Measurements from ENCODE around the gene ADCY2.

The ADCY2 gene

GRCh38 chr5:7577381-7577780, 181.4 kb downstream of the ADCY2 start:
- no peak overlapping the region for H3K4me3 ChIP-seq (ENCODE audit: low read length)
- TF ChIP-seq, protein P1, sequence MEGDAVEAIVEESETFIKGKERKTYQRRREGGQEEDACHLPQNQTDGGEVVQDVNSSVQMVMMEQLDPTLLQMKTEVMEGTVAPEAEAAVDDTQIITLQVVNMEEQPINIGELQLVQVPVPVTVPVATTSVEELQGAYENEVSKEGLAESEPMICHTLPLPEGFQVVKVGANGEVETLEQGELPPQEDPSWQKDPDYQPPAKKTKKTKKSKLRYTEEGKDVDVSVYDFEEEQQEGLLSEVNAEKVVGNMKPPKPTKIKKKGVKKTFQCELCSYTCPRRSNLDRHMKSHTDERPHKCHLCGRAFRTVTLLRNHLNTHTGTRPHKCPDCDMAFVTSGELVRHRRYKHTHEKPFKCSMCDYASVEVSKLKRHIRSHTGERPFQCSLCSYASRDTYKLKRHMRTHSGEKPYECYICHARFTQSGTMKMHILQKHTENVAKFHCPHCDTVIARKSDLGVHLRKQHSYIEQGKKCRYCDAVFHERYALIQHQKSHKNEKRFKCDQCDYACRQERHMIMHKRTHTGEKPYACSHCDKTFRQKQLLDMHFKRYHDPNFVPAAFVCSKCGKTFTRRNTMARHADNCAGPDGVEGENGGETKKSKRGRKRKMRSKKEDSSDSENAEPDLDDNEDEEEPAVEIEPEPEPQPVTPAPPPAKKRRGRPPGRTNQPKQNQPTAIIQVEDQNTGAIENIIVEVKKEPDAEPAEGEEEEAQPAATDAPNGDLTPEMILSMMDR (conservative IDR thresholded peaks at IDR 0.05; ENCODE audit: low read length): no peak
- DNase-seq (ENCODE audit: low read depth): no peak

- no peak for DNase-seq (ENCODE audit: low read depth)
- TF ChIP-seq, protein P1 (conservative IDR thresholded peaks at IDR 0.05; ENCODE audit: low read length): no peak
- no peak overlapping the region for H3K4me3 ChIP-seq (ENCODE audit: low read length)
These were observed 182.1 kb downstream of the ADCY2 start for GRCh38 chr5:7578071-7578470.

DNA sequence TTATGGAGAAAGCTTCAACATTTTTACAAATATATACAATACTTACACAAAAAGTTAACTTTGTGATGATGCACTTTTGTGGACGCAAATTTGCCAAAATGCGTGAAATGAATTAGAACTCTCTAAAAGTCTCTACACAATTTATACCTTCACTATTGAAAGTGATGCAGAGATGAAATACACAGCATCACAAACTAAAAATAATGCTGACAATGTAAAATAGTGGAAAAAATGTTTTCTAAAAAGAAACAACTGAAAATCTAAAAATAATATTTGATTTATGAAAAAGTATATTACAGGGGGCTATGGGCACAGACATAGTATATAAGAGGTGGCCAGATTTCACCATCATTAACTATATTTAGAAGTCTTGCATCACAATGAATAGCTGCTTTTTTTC, 188.8 kb downstream of the ADCY2 start:
- DNase-seq (ENCODE audit: low read depth): no peak
- TF ChIP-seq, protein P1 (conservative IDR thresholded peaks at IDR 0.05; ENCODE audit: low read length): no peak
- H3K4me3 ChIP-seq (ENCODE audit: low read length): no peak overlapping the region

GRCh38 chr5:7585807-7586206, 189.9 kb downstream of the ADCY2 start:
- TF ChIP-seq, protein P1 (conservative IDR thresholded peaks at IDR 0.05; ENCODE audit: low read length): no peak
- H3K4me3 ChIP-seq (ENCODE audit: low read length): no peak overlapping the region
- no peak for DNase-seq (ENCODE audit: low read depth)

- no peak overlapping the region for H3K4me3 ChIP-seq (ENCODE audit: low read length)
- TF ChIP-seq, protein P1 (conservative IDR thresholded peaks at IDR 0.05; ENCODE audit: low read length): no peak
- DNase-seq (ENCODE audit: low read depth): no peak
These were observed 190.5 kb downstream of the ADCY2 start for GRCh38 chr5:7586480-7586879.

GRCh38 chr5:7589800-7590199, 193.9 kb downstream of the ADCY2 start:
- no peak for DNase-seq (ENCODE audit: low read depth)
- TF ChIP-seq, protein P1 (conservative IDR thresholded peaks at IDR 0.05; ENCODE audit: low read length): no peak

DNA sequence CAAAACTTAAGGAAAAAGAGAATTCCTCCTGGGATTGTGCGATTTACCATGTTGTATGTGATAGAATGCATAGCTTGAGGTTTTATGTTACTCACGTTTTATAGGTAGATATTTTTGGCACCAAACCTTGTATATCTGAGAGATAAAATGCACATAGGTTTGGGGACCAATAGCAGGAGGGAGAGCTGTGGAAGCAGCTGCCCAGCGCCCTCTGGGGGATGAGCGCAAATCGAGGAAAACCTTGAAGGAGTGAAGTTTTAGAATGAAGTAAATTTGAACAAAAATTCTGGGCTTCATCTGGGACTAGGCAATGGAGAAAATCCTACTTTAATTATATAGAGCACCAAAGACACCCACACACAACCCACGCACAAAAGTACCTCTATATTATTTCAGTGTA, 197.0 kb downstream of the ADCY2 start:
- peak; percentile 1 for DNase-seq (ENCODE audit: low read depth)
- TF ChIP-seq, protein P1 (conservative IDR thresholded peaks at IDR 0.05; ENCODE audit: low read length): peak; percentile 40
- H3K4me3 ChIP-seq (ENCODE audit: low read length): no peak overlapping the region

More at GRCh38 chr5:7589800-7590199, 193.9 kb downstream of the ADCY2 start:
- no peak overlapping the region for H3K4me3 ChIP-seq (ENCODE audit: low read length)
